GM12878 (cell line): Measurements from ENCODE around the gene OTUD3. TPM values are rescaled to one million over a fixed set of nuclear protein-coding genes. Genes with fewer than 3 reads are reported as not detected.

ENCODE experiments used
- ATAC-seq: fragments of 200-7000 bp; cut with Tn5 transposase; 3 replicates; pipeline ENCODE4 v1.9.1; 2020; ENCODE audit warnings: mild to moderate bottlenecking, moderate library complexity
- BruUV-seq: library from RNA; stranded (reverse); fragments of 400-500 nt; replicated peaks from 2 replicates; lab custom pipeline; 2021; lab: Mats Ljungman, UMichigan
- CTCF ChIA-PET: fragments of 300-600 bp; sonication (Branson Sonifier 250); formaldehyde crosslinking; extraction: SDS; loops from one replicate; lab custom pipeline; 2021; ENCODE audit warnings: inconsistent platforms; lab: Yijun Ruan, JAX
- POLR2A ChIA-PET: fragments of 350-600 bp; formaldehyde crosslinking; extraction: SDS; loops from one replicate; lab custom pipeline; 2021; ENCODE audit warnings: inconsistent platforms; lab: Charles Lee
- RAD21 ChIA-PET: fragments of 300-600 bp; sonication (Branson Sonifier 250); formaldehyde crosslinking; loops from one replicate; lab custom pipeline; 2023; ENCODE audit warnings: antibody characterized with exemption; ENCODE audit not compliant: unreplicated experiment; lab: Charles Lee
- SMC1A ChIA-PET: fragments of 300-600 bp; sonication (Branson Sonifier 250); formaldehyde crosslinking; loops from one replicate; lab custom pipeline; 2023; ENCODE audit not compliant: unreplicated experiment, uncharacterized antibody; lab: Charles Lee
- DNase-seq: peaks from one replicate; pipeline ENCODE4 v3.0.0-alpha.2; 2011; ENCODE audit warnings: low read depth, low spot score
- FAIRE-seq: peaks from 3 replicates; lab custom pipeline; 2011; peaks lifted over from hg19 to GRCh38; lab: Jason Lieb, UNC
- H2AFZ ChIP-seq: 2 replicates; pipeline ENCODE4 v1.6.0; 2011; ENCODE audit warnings: low read depth, low read length, control low read depth; ENCODE audit not compliant: control insufficient read depth
- H3K27ac ChIP-seq: 2 replicates; pipeline ENCODE4 v1.5.1; 2011; ENCODE audit warnings: control low read depth; ENCODE audit not compliant: control insufficient read depth, insufficient read depth
- H3K27me3 ChIP-seq, 2 experiments: replicated peaks in 1 of 2; 2 replicates each; pipeline versions ENCODE4 v1.6.0 to v1.6.1; 2011; ENCODE audit warnings: low read length in 1 of 2; ENCODE audit not compliant: control insufficient read depth in 2 of 2, insufficient read depth in 2 of 2
- H3K36me3 ChIP-seq, 2 experiments: 2 replicates each; pipeline ENCODE4 v1.5.1; 2011; ENCODE audit warnings: low read length in 1 of 2; ENCODE audit not compliant: control insufficient read depth in 2 of 2, insufficient read depth in 2 of 2
- H3K4me1 ChIP-seq: 2 replicates; pipeline ENCODE4 v1.6.1; 2011; ENCODE audit warnings: mild to moderate bottlenecking, low read length, moderate library complexity, mixed read lengths; ENCODE audit not compliant: control insufficient read depth, insufficient read depth
- H3K4me2 ChIP-seq: 2 replicates; pipeline ENCODE4 v1.6.0; 2011; ENCODE audit warnings: control low read depth; ENCODE audit not compliant: control insufficient read depth, insufficient read depth
- H3K4me3 ChIP-seq: fragments of 200-600 bp; sonication (generic); 2 replicates; pipeline ENCODE4 v1.5.1; 2016
- H3K79me2 ChIP-seq: 2 replicates; pipeline ENCODE4 v1.6.0; 2011; ENCODE audit warnings: low read length; ENCODE audit not compliant: control insufficient read depth, insufficient read depth
- H3K9ac ChIP-seq: 2 replicates; pipeline ENCODE4 v1.8.0; 2011; ENCODE audit warnings: low read length, control low read depth, mixed read lengths; ENCODE audit not compliant: control insufficient read depth, insufficient read depth
- H3K9me3 ChIP-seq: replicated peaks from 3 replicates; pipeline ENCODE4 v1.5.1; 2011; ENCODE audit warnings: mild to moderate bottlenecking, low read length; ENCODE audit not compliant: control insufficient read depth, insufficient read depth
- H4K20me1 ChIP-seq: 2 replicates; pipeline ENCODE4 v1.6.0; 2011; ENCODE audit not compliant: control insufficient read depth, insufficient read depth
- KLF5 ChIP-seq: fragments of 450-650 bp; IDR thresholded peaks from 2 replicates; pipeline ENCODE4 v1.6.1; 2014; ENCODE audit warnings: mild to moderate bottlenecking; ENCODE audit not compliant: partially characterized antibody
- LARP7 ChIP-seq: fragments of 450-650 bp; IDR thresholded peaks from 2 replicates; pipeline ENCODE4 v1.6.1; 2017; ENCODE audit warnings: mild to moderate bottlenecking
- MTA3 ChIP-seq: IDR thresholded peaks from 2 replicates; pipeline ENCODE4 v1.6.1; 2012; ENCODE audit warnings: low read length, inconsistent platforms, borderline replicate concordance
- SIN3A ChIP-seq: IDR thresholded peaks from 2 replicates; pipeline ENCODE4 v1.6.1; 2012; ENCODE audit warnings: low read depth, low read length, improper control_type of control experiment
- ZBTB33 ChIP-seq: fragments of 450-650 bp; IDR thresholded peaks from 2 replicates; pipeline ENCODE4 v1.6.1; 2017; ENCODE audit warnings: mild to moderate bottlenecking
- WGBS: methylation state at CpG from one replicate; pipeline ENCODE4 v1.1.6; 2016; ENCODE audit warnings: low lambda C conversion rate; ENCODE audit not compliant: insufficient replicate concordance, insufficient coverage; ENCODE audit errors: missing lambda C conversion rate; 5-methylcytosine and 5-hydroxymethylcytosine counted together
- in situ Hi-C: fragments of 300-500 bp; cut with MboI; formaldehyde crosslinking; loops from 9 replicates; pipeline ENCODE4 v1.14.3; 2018; ENCODE audit warnings: mixed read lengths
- intact Hi-C: fragments of 100-400 bp; cut with micrococcal nuclease; formaldehyde crosslinking; loops from one replicate; pipeline ENCODE4 v1.14.2; 2022; ENCODE audit not compliant: unreplicated experiment
- polyA plus RNA-seq, 11 experiments: library from polyadenylated mRNA; depleted of rRNA in 4 of 11; unstranded in 6 of 11; stranded (reverse) in 5 of 11; fragments of >200 nt; fragmentation: Nextera tagmentation in 4 of 11; fragmentation: Illumina TruSeq in 1 of 11; extraction: Ambion mirVana in 4 of 11; extraction: Trizol in 1 of 11; gene quantifications; 1 replicate in 1 of 11; 2 replicates in 10 of 11; pipeline versions ENCODE4 v1.2.1 to v1.2.3, GENCODE V29; 2011 to 2016; ENCODE audit warnings: inconsistent platforms in 2 of 11, missing spikeins in 2 of 11, low read depth in 1 of 11
- total RNA-seq, 4 experiments: library from RNA; depleted of rRNA in 3 of 4; stranded (reverse); fragments of >200 nt in 3 of 4; fragmentation: Illumina TruSeq in 1 of 4; extraction: Trizol in 1 of 4; gene quantifications; 2 replicates each; pipeline versions ENCODE4 v1.2.1 to v1.2.3, GENCODE V29; 2013 to 2021

OTUD3 gene
- total and polyA plus RNA-seq, 10 of the 15 experiments (the other 5 are each of a cell fraction or from before 2014, with no cell fraction given): 0.77 to 8.9 (median 4.8) TPM

GRCh38 chr1:19922015-19922688, 40.0 kb downstream of the OTUD3 start:
- Histone ChIP-seq H3K79me2 (no peaks in the 10 kb centered on the region), H3K36me3 (no peaks in the 10 kb centered on the region), H3K4me2 (no peak overlapping the region)
- intact Hi-C loops: no loop called here
- WGBS: 29% methylated on average over 17 of the region's 17 CpGs
- no peak for FAIRE-seq
- TF ChIP-seq MTA3: no peak
- no peak for TF ChIP-seq LARP7
- no peak for TF ChIP-seq KLF5
- no peak for TF ChIP-seq ZBTB33
- no peak for TF ChIP-seq SIN3A
- TF ChIP-seq, all 136 proteins: peak for 0
- no peaks in the 10 kb centered on the region for H3K27me3 ChIP-seq
- no TSS peak for BruUV-seq
- in situ Hi-C loops: no loop called here
- DNase-seq (no peak), ATAC-seq (no peak)
- SMC1A ChIA-PET: interaction anchor here (0.7 to 8.2 kb wide), 2 partner anchors 226 to 230 kb away, joined by 3 to 41 read pairs; no protein-coding TSS in a partner anchor
- POLR2A ChIA-PET: no interaction called here
- no peaks in the 10 kb centered on the region for H3K4me1 ChIP-seq
- no peak overlapping the region for H3K4me3 ChIP-seq
- H4K20me1 ChIP-seq: no peaks in the 10 kb centered on the region
- no peaks in the 10 kb centered on the region for H3K9me3 ChIP-seq
- CTCF ChIA-PET: interaction anchor here (1.1 to 6.1 kb wide), 3 partner anchors 12 to 273 kb away, joined by 3 to 52 read pairs (median 23); no protein-coding TSS in a partner anchor
- RAD21 ChIA-PET: no interaction called here
- H2AFZ ChIP-seq: no peak overlapping the region
- H3K27ac ChIP-seq: no peak overlapping the region
- no peak overlapping the region for H3K9ac ChIP-seq
